ENCODE results near the gene CEP78.

CEP78 gene

DNA sequence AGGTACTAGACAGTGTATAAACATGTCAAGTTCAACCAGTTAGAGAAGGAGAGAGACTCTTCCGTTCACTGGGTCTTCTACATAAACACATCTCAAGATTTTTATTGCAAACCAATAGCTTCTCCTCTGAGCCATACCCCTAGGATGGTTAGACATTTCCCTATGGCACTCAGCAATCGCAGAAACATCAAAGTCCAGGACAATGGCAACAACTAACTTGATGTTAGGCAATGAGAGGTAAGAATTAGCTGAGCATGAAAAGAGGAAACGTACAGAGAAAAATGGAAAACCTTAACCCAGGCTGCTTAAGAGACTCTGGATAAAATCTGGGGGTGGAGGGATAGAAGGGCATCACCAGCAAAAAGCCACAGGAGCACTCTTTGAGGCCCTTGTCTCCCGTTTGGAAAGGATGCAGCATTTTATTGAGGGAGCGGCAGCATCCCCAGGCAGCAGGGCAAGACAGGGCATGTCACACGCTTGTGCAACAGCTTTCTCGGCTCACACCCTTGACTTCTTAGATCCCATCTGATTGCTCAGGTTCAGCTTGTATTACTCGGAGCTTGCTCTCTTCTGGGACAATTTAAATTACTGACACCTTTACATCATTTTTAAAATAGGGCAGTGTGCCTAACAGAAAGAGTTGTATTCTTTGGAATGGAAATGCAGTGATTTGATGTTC, 52.5 kb downstream of the CEP78 start:
- DNase-seq: no peak

DNA sequence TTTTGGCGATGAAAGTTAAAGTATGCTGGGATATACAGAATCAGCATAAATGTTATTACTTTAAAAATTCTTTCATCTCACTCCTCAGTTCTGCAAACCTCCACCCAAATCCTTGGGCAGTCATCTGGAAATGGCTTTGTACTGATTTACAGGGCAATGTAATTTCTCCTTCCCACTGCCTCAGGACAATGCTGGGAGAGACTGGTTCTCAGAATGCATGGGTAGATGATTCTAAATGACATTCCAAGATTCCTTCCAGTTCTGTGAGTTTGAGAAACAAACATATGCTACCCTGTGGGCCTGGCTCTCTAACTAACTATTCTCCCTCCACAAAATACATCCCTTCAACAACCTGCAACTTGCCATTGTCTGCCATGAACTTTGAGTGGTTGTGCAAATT, 53.6 kb downstream of the CEP78 start:
- no peak for DNase-seq

DNA sequence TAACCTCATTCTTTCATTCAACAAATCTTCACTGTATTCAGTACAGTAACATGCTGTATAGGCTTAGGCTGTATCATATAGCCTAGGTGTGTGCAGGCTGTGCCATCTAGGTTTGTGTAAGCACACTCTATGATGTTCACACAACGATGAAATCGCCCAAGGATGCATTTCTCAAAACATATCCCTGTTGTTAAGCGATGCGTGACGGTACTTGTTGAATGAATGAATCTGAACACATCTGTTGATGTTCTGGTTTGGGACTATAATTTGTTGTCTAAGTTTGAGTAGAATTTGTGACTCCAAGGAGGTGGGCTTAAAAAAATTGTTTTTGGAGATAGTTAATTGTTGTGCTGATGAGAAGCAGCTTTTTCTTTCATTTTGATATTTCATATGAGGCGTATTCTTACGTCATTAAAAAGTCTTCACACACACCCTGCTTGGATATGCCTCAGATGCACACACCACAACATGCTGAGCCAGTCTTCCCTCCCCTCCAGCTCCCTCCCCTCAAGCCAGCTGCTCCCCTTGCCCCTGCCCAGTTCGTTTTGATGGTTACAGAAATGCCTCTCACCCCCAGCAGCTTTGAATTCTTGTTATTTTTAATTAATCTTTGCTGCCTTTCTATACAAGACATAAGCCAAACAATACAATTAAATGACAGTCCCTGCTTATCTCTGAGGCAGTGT, 55.5 kb downstream of the CEP78 start:
- DNase-seq: no peak

DNA sequence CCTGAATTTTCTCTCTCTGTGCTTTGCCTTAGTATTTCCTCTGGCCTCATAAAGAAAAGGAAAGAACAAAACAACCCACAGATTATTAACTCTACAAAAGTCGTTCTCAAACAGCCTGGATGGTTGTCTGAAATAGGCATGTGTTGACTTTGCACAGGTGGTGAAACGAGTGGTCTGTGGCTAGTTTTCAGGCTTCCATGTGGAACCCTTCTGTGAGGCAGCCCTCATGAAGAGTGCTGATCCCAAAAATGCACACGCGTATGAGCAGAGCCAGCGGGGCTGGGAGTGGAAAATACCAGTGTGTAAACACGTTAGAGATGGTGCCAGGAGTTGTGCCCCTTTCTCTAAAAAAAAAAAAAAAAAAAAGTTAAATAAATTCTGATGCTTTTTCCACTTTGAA, 56.2 kb downstream of the CEP78 start:
- DNase-seq: no peak

DNA sequence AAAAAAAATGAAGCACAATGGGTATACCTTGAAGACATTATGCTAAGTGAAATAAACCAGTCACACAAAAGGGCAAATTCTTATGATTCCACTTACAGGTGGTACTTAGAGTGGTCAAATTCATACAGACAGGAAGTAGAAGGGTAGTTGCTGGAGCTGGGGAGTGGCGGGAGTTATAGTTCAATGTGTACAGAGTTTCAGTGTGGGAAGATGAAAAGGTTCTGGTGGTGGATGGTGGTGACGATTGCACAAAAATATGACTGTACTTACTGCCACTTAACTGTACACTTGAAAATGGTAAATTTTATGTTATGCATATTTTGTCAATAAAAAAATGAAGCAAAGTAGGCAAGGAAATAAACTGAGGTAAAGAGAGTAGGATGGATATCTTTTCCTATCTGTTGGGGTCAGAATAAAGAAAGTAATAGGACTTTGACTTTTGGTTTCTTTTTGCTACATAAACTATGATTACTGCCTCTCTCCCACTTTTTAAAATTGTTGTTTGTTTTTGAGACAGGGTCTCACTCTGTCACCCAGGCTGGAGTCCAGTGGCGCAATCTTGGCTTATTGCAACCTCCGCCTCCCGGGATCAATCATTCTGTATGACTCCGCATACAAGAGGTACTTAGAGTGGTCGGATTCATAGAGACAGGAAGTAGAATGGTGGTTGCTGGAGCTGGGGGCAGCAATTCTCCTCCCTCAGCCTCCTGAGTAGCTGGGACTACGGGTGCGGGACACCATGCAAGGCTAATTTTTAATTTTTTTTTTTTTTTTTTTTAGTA, 57.0 kb downstream of the CEP78 start:
- no peak for DNase-seq

DNA sequence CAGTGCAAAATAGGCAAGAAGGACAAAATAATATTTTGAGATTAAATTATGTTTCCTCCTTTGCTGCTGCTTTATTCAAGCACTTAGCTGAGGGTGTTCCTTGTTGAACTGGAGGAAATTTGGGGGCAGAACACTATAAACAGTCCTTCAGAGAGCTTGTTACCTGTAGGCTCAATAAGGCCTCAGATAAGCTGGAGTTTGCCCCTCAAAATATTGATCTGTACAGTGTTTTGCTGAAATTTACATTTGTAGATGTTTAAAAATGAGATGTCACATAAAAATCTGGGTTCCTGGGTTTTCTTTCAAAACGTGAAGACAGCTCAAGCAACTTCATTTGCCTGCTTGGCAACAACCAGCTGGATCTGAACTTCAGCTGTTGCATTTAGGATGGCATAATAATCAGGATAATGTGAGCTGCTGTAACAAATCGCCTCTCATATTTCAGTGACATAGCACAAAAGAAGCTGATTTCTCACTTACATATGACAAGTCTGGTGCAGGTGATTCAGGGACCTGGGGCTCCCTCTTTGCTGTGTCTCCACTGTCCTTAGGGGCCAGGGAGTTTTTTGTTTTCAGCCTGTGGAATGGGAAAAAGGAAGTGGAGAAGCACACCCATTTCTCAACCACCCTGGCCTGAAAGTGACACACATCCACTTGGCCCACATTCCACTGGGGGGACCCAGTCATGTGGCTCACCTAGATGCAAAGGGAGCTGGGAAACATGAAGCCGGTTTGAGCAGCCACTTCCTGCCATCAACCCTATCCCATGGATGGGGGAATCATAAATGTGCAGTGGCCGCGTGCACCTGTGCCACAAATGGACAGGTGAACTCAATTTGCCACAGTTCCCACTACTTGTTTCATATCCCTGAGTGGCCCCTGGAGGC, 58.7 kb downstream of the CEP78 start:
- DNase-seq: no peak

DNA sequence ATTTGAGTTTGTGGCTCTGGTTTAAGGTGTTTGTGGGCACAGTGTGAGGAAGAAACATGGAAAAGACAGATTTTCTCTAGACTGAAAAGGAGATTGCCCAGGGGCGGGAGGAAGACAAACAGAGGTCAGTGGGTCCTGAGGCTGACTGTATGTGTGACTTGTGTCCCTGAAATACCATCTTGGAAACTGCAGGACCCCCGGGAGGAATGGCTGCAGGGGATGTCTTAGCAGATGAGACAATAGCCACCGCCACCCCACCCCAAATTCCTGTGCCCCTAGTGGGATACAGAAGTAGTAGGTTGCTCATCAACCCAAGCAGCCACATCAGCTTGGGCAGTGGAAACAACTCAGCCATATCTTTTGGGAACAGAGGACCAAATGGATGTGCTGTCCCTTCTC, 59.3 kb downstream of the CEP78 start:
- no peak for DNase-seq

DNA sequence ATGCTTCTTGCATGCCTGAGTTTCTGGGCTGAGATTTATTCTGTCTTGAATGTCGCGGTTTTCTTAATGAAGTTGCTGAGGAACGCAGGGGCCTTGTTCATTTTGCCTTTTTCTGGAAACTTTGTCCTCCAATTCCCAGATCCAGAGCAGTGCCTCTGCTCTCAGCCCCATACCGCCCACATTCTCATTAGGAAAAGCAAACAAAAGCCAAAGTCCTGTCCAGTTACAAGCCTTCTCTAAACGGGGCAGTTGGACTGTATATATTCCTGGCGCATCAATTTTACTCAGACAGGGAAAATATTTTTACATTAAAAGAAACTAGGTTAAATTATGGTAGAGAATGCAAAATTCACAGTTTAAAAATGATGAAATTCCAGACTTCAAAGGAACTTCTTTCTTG, 59.9 kb downstream of the CEP78 start:
- DNase-seq: no peak

DNA sequence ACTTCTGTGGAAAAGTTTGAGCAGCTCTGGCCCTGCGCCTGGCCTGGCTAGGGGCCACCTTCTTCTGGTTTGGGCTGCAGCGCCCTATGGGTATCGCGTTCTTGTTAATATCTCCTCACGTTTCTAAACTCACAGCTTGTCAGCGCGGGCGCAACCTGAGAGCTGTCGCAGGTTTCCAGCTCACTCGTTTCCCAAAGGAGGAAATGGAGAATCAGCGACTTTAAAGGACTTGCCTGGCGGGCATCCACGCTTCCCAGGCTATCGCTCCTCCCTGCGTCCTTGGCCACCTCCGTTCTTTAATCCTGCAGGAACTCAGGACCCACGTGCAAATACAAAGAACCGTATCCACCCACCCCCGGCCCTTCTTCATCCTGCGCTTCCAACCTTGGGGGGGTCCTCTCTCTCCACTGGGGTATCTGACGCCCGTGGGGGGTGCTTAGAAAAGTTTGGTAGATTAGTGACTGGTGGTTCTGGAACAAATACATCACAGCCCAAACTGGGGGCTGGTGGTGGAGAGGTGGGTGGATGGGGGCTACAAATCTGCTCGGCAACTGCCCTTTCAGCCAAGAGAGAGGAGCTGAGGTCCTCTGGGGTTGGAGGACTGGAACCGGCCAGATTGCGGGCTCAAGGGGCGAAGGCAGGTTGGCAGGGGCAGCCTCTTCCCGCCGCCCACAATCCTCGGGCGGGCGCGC, 60.5 kb downstream of the CEP78 start:
- no peak for DNase-seq

DNA sequence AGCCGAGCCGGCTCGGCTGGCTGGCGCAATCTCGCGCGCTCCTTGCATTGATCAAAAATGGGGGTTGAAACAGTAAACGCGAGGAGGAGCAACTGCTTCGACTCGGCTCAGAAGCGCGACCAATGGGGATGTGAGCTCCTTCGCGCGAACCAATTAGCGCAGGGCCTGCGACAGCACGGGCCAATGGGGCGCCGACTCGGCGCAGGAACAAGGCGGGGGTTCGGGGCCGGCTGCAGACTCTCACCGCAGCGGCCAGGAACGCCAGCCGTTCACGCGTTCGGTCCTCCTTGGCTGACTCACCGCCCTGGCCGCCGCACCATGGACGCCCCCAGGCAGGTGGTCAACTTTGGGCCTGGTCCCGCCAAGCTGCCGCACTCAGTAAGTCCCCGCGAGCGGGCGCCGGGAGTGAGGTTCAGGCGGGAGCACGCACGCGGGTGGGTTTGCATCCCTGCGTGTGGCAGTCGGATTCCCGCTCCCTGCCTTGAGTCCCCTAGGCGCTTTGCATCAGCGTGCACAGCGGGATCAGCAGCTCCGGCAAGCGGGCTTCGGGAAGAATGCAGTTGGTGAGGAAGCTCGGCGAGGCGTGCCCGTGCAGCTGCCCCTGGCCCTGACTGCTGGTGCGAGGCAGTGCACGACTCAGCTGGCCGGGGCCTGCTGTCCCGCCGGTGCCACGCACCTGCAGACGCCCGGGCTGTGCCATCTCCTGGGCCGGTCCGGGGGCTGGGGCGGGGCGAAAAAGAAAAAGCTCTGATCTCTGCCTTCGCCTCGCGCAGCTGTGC, 61.2 kb downstream of the CEP78 start, which contains the start of gene PSAT1:
TSS of gene PSAT1 (plus strand) at position 233 of the 779 bp plus-strand sequence. CDS start at position 319, 86 bp downstream.
- DNase-seq: peak; percentile 83 to 87

DNA sequence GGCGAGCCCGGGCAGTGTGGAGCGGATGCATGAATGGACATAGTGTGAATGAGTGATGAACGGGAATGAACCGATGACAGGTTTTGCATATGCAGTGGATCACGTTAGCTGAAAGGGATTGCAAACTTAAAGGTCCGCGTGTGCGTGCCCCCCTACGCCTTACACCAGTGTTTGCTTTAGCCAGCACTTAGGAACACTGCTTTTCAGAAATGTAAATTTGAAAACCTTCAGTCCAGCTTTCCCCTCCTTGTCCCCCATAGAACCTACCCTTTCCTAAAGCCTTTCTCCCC, 61.7 kb downstream of the CEP78 start:
- DNase-seq: no peak

DNA sequence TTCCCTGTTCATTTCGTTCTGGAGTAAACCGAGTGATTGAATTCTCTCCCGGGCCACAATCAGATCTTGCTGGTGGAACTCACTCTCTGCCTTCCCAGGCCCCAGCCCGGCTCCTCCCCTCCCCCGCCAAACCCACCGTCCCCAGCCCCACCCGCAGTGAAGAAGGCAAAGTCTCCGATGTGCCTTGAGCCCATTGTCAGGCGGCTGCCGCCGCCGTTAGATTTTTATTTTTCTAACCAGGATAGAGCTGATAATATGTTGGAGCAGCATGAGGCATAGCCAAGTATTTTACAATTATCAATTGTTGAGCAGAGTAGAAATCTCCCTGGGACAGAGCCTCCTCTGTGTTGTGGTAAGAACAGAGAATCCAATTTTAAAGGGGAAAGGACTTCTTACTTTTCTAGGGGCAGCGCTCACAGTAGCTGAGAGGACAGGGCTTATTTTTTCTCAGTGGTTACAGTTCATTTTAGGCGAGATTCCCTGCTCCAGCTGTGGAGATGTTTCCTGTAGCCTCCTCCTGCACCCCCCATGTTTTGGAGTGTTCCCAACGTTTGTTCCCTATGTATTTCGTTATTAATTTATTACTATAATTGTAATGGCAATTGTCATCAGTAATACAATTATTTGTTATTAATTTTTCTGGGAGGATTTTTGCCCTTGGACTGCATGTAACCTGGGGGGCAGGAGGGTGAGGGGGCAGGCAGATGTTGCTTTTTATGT, 62.3 kb downstream of the CEP78 start:
- no peak for DNase-seq

DNA sequence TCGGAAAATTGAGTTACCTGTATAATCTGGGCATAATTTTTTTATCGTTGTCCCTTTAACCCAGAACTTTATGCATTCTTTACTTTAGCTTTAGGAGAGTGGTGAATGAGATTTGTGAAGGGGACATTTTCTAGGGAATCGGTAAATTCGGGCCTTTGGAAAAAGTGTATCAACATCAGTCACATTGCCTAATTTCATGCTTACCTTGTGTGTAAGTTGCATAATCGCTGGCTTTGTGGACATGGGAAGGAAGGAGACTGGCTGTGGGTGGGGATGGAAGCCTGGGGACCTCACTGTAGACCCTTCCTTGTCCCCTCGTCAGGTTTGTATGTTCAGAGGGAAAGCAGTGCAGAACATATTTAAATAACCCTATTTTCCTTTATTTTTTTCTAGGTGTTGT, 64.3 kb downstream of the CEP78 start:
- DNase-seq: no peak

DNA sequence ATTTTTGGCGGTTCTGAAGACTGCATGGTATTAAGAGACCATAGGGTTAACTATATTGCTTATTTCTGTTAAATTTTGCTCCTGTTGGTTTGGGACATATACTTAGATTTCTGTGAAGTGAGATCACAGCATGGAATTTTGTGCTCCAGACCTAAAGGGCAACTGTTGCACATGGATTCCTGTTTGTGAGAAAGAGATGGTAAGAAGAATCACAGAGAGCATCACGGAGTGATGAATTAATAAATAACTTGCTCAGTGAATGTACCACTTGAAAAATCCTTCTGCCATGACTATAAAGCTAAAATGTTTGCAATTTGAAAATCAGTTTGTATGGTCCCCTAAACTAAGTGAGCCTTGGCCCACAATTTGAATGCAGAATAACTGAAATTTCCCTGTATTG, 65.6 kb downstream of the CEP78 start:
- no peak for DNase-seq

DNA sequence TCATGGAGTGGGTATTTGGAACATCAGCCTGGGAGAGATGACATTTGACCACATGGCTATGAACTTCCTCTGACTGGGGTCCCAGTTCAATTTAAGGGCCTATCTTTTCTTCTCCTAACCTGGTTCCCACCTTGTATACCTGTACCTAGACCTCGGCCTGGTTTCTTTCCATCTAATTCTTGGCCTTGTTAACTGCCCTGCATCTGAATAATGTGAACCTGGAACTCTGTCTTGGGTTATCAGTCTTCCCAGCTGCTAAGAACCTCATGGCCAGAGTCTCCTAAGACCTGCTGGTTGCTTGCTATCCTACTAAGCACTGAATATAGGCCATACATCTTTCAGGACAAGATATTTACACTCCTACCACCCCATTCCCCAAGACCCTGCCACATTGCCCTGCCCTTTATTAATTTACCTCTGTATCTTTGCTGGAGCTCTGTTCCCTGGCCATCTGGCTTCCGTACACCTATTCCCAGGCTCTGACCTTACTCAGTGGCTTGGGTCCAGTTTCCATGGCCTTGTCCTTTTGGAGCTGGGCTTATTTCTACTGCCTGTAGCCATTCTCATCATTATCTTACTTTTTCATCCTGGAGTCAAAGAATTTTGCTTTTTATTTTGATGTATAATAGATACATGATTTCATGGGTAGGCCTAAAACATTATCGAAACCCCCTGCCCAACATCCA, 67.6 kb downstream of the CEP78 start:
- DNase-seq: no peak

DNA sequence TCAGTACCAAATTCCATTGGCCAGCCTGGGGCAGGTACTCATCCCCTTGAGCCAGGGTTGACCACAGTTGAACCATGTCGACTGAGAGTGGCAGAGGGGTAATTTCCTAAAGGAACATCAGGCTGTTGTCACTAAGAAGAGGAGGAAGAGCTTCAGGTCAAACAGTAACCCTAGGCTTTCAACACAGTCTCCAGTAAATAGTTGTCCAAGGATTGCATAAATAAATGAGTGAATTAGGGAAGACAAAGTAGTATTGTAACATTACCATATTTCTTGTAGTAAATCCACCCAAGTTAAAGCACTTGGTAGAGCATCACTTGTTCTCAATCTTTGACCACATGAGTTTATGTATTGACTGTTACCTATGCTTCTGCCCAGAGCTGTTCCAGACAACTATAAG, 68.5 kb downstream of the CEP78 start:
- DNase-seq: no peak

DNA sequence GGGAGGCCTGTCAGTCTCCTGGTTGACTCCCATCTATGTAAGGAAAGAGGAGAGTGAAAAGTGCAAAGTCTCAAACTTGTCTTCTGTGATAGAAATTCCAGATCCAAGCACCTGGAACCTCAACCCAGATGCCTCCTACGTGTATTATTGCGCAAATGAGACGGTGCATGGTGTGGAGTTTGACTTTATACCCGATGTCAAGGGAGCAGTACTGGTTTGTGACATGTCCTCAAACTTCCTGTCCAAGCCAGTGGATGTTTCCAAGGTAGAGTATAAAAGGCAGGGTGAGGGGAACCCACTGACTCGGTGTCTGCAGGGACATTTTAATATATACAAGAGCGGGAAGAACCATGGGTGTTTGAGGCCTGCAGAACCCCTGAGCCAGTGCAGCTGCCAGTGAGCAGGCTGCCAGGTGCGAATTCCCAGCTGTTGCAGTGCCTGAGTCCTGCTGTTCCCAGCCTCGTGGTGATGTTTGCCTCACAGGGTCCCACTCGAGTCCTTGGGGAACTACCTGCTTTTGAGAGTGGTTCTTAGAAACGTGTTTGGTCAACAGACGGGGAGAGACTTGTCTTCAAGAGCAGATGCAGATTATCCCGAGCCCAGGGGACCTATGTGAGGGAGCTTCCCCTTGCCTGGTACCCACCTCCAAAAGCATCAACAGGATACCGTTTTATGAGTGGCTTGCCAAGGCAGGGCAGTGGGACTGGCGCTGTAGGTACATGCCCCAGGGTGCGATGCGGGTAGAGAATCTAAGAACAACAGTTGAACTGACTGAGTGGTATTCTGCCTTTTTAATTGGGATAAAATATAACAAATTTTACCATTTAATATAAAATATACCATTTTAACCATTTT, 70.6 kb downstream of the CEP78 start:
- DNase-seq: no peak

DNA sequence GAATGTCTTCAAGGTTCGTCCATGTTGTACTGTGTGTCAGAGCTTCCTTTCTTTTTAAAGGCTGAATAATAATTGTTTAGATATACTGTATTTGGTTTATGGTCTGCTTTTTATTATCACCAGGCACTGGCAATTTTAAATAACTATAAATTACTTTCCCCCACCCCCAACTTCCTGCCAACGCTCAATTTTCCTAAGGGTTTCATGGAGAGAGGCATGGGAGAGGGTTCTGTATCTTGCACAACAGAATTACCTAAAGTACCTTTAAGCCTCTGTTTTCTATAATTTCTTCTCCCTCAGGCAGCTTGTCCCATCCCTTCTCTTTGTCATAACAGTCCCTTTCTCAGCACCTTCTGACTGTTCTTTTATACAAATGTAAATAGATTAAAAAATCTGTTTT, 71.5 kb downstream of the CEP78 start:
- DNase-seq: no peak

DNA sequence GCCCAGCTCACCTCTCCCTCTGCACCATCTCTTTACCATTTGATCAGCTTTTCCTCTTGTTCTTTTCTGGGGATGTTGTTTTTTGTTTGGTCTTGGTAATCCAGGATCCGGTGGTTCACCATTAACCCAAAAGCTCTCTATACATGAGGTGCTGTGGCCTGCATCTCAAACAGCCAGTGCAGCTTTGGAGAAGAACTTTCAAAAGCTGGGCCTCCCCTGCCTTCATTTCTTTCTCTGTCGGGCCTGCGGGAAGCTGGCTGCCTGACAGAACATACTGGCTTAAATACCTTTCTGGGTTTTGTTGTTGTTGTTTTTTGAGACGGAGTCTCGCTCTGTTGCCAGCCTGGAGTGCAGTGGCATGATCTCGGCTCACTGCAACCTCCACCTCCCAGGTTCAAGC, 73.2 kb downstream of the CEP78 start:
- DNase-seq: no peak
